ENCODE results near the gene TMEM59L.

DNA sequence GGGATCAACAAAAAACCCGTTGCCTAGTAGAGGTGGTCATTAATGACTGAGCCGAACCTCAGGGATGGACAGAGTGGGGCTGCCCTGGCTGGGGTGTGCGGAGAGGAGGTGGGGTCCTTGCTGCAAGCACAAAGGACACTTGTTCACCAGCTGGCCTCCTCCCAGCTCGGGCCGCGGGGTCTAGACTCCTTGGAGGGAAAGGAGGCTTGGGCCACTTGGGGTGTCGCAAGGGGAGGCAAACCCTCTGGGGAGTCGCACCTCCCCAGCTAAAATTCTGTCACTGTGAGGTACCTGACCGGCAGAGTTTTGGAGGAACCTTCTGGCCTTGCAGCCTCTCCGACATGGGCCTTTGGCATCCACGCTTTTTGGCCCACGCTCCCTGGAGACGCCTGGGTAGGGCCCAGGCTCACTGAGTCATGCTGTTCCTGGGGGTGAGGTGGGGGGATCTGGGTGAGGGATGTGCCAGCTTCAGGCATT, 32.4 kb downstream of the TMEM59L start:
- TF ChIP-seq POLR2A (IDR thresholded peaks at IDR 0.05) (no peak), CTCF (IDR thresholded peaks at IDR 0.05) (no peak), EP300 (IDR thresholded peaks at IDR 0.05) (peak in 1 of 2 donors; percentile 39)

Measured in tibial nerve (tissue), 4 donors.